NCI-H187 treated with DMSO at 0.1 percent for 48 hours (cell line): Measurements from ENCODE around the gene LDLRAD4.

Source experiments
- DNase-seq: peaks from one replicate; lab custom pipeline; 2025; lab: John Stamatoyannopoulos, UW

Gene LDLRAD4

GRCh38 chr18:13406736-13407135, 188.2 kb downstream of the LDLRAD4 start:
- no peak for DNase-seq

GRCh38 chr18:13407484-13407883, 188.9 kb downstream of the LDLRAD4 start:
- no peak for DNase-seq

DNA sequence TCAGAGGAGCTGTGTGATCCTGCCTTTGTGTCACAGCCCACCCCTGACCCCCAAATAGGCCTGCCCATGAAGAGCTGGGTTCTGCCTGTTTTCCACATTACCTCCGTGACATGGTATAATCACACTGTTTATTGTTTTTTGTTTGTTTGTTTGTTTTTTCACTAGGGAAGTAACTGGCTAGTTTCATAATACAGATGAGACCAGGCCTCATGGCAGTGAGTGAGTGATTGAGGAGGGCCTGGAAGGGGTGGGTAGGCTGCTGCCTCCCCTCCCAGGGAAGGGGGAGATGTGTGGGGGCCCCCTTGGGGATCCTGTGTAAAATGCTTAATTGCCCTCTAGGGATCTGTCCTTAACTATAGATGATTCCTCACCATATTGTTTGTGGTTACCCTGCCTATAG, 190.5 kb downstream of the LDLRAD4 start:
- no peak for DNase-seq

DNA sequence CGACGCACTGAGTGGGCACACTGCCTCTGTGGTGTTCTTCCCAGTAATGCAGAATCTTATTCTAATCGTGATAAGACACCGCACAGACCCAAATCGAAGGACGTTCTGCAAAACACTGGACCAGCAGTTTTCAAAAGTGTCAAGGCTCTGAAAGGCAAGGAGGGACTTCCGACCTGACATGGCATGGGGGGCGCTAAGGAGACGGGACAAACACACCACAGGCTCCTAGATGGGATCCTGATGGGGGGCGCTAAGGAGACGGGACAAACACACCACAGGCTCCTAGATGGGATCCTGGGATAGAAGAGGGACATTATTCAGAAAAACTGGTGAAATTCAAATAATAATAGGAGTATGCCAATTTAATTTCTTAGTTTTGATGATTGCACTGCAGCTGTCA, 191.4 kb downstream of the LDLRAD4 start:
- no peak for DNase-seq

- DNase-seq: no peak
Observed at GRCh38 chr18:13410471-13410870, 191.9 kb downstream of the LDLRAD4 start.

DNA sequence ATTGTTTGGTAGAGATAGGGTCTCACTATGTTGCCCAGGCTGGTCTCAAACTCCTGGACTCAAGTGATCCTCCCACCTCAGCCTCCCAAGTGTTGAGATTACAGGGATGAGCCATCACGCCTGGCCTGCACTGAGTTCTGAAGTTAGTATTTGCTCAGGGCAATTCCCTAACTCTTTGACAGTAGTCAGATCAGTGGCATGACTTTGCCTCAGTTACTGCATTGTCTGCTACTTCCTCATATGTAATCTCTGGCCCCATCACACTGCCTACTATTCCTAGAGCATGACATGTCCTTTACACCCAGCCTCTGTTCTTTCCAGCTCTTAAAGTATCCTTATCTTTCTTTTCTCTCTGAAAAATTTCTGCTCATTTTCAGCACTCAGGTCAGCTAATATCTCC, 193.5 kb downstream of the LDLRAD4 start:
- no peak for DNase-seq

DNA sequence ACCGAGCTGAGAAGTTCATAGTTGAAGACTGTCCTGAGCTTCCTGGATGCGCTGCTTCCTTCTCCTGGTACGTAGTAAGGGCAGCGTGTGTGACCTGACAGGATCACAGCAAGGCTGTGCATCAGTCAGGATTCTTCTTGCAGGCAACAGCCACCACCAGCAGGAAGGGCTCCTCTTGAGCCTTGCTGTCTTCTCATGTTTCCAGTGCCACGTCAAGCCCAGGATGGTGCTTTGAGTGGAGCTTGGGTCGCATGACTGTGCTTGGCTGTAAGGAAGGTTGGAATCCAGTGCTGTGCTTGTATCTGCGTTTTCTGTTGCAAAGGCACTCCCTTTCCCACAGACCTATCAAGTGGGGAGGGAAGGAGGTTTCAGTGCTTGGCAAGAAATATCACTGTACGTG, 194.3 kb downstream of the LDLRAD4 start:
- DNase-seq: peak; percentile 29

- no peak for DNase-seq
Observed at GRCh38 chr18:13414102-13414501, 195.5 kb downstream of the LDLRAD4 start.

- DNase-seq: no peak
Observed at GRCh38 chr18:13414521-13414920, 196.0 kb downstream of the LDLRAD4 start.

DNA sequence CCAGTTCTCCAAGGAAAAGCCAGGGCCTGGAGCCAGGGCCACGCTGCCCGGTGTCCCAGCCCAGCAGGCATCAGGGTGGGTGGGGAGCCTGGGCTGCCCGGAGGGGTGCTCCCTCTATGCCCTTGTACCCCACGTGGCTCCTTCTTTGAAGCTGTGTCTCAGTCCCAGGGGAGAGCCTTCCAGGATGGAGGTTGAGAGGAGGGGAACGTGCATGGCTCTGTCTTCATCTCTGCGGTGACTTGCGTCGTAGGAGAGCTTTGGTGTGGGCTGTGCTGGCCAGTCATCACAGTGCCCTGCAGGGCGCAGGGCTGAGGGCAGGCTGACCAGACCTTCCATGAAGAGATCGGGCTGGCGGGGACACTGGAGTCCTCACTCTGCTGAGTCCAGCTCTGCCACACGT, 197.2 kb downstream of the LDLRAD4 start:
- no peak for DNase-seq

DNA sequence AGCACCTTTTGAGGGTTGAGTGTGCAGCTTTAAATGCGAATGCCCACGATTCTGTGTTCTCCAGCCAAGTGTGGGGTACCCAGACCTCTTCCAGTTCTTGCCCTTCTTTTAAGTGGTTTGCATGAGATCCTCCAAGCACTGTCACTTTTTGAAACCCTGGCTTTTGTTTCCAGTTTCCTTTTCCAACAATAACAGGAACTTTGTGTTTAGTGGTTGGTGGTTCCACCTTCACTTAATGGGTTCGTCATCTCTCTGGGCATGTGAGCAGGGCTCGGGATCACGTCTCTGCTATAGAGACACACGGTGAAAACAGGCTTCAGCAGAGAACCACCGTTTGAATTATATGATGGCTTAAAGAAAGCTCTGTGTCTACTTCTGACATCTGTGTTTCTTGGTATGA, 197.6 kb downstream of the LDLRAD4 start:
- no peak for DNase-seq

DNA sequence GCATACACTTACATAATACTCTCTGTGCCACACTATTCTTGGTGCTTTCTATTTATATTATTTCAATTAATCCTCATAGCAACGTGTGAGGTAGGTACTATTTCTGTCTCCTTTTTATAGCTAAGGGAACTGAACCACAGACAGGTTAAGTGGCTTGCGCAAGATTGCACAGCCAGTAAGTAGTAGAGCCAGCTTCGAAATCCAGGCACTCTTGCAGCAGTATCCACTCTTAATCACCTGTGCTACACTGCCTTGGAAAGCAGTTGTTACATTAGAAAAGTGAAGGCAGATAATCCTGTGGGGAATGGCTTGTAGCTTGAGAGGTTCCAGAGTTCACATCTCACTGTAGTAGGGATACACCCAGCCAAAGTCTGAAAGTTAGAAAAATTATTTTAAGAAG, 198.3 kb downstream of the LDLRAD4 start:
- no peak for DNase-seq

- no peak for DNase-seq
Observed at GRCh38 chr18:13418013-13418710, 199.6 kb downstream of the LDLRAD4 start.

DNA sequence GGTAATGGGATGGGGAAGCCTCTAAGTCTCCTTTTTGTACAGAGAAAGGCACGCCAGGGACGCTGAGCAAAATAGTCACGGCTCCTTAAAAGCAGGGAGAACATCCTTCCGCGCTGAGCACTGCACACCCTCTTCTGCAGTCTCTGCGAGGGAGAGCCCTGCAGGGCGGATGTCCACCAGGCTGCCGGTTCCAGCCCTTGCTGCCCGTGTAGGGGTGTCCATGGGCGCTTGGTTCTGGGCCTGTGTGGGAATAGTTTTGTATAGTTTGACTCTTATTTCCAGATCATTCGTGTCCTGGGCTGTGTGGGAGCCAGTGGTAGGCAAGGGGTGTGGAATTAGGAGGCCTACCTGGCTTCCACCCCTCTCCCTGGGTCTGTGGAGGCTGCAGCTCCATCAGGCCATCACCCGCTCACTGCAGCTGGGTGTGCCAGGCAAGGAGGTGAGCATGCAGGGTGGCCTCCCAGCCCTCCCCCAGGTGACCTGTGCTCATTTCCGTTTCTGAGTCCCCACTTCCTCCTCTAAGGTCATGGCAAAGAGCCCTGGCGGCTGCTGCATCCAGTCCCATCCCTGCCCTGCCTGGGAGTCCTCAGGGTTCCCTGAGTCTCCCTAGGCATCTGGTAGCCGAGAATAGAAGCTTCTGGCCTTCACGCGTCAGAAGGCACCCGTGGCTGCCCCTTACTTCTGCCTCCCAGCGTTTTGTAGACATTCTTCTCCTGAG, 202.6 kb downstream of the LDLRAD4 start:
- no peak for DNase-seq

DNA sequence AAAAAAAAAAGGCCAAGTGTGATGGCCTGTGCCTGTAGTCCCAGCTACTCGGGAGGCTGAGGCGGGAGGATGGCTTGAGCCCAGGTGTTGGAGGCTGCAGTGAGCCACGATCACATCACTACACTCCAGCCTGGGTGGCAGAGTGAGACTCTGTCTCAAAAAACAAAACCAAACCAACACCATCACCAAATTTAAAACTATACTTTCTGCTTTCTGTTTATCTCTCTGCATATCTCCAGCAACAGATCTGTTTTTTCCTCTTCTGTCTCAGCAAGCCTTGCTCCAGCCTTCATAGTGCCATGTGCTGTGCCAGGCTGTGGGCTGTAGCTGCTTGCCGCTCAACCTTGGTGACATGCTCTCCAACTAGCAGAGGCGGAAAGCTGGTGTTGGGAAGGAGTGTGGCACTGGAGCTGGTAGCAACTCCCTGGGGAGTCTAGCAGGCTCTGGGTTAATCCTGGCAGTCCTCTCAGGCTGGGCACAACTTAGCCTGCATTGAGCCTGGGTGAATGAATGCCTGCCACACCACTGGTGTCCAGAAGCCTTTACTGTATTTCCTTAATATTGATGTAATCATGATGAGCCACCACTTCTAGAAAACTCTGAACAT, 204.1 kb downstream of the LDLRAD4 start:
- no peak for DNase-seq

- DNase-seq: no peak
Observed at GRCh38 chr18:13423352-13423751, 204.8 kb downstream of the LDLRAD4 start.

GRCh38 chr18:13424363-13424762, 205.8 kb downstream of the LDLRAD4 start:
- no peak for DNase-seq

DNA sequence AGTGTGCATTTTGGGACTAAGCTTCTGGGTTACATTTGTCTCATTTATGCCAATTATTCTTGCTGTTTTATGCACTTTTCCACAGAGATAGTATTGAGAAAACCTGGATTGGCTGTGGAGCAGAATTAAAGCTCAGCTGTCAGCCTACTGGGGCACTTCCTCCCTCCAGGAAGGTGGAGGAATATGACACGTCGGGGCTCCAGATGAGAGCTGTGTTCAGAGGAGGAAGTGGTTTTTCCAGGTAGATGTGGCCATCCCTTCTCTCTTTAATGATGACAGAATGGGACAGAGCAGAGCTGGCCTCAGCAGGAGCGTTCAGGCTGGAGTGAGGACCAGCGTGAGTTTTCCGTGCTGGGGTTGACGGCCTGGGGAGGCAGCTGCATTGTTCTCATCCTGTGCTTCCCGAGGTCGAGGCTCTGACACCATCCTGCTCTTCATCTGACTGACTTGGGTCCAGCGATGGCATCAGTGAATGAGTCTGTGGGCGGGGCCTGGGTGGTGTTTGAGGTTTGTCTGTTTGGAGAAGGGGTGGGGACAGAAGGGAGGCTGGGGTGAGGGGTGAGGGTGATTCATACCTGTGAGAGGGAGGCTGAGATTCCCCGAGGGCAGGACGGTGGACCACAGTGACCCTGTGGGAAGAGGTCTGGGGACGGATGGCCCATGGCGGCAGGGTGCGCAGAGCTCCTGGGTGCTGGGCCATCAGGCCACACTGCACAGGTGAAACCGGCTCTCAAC, 207.0 kb downstream of the LDLRAD4 start:
- DNase-seq: no peak

GRCh38 chr18:13427354-13427753, 208.8 kb downstream of the LDLRAD4 start:
- no peak for DNase-seq

DNA sequence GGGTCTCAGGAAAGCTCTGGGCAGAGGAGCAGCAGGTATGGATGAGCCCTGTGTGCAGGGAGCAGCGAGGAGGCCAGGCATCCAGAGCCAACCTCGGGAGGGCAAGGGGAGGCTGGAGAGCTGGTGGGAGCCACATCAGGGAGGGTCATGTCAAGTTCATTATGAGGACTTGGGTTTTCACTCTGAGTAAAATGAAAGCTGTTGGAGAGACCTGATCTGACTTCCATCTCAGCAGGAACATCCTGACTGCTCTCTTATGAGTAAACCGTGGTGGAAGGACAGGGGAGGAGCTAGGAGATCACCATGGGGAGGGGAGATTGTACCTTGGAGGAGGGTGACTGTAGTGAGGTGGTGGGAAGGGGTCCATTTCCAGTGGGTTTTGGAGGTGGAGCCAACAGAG, 209.8 kb downstream of the LDLRAD4 start:
- no peak for DNase-seq

- DNase-seq: no peak
Observed at GRCh38 chr18:13429016-13429415, 210.5 kb downstream of the LDLRAD4 start.

GRCh38 chr18:13429884-13430510, 211.4 kb downstream of the LDLRAD4 start:
- no peak for DNase-seq
